Measurements from ENCODE around the gene STIM2. TPM values are rescaled to one million over a fixed set of nuclear protein-coding genes. Genes with fewer than 3 reads are reported as not detected.

Gene STIM2
- total RNA-seq, 1 donor from 2014 or later = 14.0 TPM

DNA sequence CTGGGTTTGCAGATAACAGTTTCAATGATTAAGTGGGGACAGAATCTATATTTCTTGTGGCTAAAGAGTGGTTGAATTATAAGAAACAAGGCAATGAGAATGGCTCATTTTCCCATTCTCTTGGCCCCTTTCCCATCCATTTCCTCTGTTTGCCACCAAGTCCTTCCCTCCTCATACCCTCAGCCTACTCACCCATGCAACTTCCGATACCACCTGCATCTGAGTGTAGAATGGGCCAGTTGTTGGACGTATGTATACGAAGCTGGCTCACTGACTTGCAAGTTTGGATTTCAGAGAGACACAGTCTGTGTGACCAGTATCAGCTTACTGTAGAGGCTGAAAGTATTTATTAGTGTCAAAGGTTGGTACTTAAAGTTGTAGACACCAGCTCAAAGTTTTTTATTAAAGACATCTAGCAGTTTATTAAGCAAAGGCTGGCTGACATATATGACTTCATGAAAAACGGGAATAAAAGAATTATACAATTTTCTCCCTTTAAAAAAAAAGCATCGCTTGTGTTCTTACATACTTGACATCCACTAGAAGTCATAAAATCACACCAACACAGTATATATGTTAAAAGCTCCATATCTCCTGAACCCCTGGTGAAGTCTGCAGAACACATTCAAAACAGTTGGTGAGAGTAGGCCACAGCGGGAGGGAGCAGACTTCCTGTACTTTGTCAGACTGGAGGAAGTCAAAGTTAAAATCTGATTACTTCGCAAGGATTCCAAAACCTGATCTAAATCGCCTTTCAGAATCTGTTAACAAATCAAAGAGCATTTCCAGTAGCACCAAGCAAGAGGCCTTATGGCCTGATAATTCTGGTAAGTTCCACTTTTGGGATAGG, 22.4 kb upstream of the STIM2 start:
- DNase-seq (ENCODE audit: low spot score) = no peak

DNA sequence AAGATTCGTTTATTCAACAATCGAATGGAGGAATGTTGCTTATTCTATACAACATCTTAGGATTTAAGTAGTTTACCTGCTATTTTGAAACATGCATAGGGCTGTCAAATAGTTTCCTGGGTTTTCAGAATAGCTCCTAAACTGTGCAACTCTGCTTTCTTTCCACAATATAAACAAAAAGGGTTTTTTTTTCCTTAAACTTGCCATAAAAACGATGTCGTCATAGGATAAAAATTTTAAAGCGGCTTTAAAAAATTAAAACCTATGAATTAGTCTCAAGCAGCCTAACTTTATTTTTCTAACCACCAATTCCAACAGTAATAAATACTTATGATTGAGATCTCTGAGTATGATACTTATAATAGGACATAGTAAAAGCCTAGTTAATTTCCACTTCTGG, 21.6 kb upstream of the STIM2 start:
- DNase-seq (ENCODE audit: low spot score) = no peak

DNA sequence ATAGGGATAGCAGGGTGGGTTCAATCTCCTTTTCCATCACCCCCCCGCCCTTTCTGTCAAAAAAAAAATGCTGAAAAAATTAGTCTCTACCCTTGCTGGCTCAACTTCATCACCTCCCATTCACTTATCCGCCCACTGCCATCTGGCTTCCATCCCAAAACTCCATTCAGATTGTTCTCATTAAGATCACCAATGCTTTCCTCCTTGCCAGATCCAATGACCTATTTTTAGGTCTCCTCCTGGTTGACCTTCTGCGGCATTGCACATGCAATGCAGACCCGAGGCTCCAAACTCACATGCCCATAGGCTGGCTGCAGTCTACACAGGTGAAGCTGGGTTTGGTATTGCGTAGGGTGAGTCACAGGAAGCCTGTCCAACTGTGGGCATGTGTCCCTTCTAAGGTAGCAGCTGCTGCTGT, 21.1 kb upstream of the STIM2 start:
- DNase-seq (ENCODE audit: low spot score) = no peak

DNA sequence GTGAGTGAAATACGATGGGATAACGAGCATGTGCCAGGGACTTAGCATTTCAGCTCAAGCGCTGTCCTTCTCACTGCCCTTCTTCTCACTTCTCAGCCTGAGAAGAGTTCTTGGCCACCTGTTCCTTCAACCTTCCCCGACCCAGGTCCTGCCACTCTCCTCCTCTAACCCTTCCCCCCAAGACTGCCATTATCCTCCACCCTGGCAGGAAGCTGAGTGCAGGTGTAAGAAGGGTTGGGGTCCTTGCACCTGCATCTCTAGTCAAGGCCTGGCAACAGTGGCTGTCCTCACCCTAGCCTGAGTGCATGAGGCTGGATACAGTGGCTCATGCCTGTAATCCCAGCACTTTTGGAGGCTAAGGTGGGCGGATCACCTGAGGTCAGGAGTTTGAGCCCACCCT, 19.9 kb upstream of the STIM2 start:
- DNase-seq (ENCODE audit: low spot score) = no peak

DNA sequence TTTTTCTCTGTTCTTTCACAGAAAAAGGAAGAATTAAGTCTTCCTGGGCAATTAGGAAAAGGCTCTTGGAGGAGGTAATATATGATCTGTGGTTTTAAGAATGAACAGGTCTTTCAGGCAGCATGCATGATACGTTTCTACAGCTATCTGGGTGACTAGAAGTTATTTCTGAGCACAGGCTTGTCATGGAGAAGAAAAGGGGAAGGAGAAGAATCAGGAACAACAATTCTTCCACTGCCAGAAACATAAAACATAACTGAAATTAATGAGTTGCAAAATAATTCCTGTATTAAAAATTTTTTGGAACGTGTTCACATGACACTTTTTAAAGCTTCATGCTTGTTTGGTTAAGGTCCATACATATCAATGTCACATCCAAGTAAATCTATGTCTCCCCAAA, 17.7 kb upstream of the STIM2 start:
- DNase-seq (ENCODE audit: low spot score) = no peak

DNA sequence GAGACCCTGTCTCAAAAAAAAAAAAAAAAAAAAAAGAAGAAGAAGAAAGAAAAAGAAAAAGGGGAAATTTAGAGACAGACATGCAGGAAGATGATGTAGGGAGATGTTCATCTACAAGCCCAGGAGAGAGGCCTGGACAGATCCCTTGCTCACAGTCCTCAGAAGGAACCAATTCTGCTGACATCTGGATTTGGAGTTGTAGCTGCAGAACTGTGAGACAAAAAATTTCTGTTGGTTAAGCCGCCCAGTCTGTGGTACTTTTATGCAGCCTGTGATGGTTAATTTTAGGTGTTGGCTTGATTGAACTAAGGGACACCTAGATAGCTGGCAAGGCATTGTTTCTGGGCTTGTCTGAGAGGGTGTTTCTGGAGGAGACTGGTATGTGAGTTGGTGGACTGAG, 10.1 kb upstream of the STIM2 start:
- DNase-seq (ENCODE audit: low spot score) = no peak

DNA sequence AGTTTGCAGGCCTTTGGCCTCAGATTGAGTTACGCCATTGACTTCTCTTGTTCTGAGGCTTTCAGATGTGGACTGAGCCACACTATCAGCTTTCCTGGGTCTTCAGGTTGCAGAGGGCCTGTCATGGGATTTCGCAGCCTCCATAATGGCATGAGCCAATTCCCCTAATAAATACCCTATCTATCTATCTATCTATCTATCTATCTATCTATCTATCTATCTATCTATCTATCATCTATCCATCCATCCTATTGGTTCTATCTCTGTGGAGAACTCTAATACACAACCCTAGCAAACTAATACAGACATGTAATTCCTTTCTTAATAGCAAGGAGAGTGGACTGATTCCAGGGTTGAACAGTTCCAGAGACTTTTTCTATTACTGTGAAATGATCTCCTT, 9.5 kb upstream of the STIM2 start:
- DNase-seq (ENCODE audit: low spot score) = no peak

DNA sequence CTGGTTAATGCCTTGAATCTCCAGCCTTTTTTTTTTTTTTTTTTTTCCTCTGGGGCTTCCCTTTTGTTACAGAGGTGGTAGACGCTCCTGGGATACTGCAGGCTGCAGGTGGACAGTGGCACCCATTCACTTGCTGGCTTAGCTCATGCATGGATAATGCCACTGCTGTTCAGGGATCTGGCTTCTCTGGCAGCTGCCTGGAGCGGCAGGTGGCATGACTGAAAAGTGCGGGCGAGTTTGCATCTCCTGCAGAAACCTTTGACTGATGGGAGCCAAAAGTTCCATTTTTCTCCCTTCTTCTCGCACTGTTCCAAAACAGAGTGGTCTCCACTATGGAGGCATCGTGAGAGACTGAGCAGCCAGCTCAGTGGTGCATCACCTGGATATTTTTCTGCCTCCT, 5.9 kb upstream of the STIM2 start:
- no peak for DNase-seq (ENCODE audit: low spot score)

DNA sequence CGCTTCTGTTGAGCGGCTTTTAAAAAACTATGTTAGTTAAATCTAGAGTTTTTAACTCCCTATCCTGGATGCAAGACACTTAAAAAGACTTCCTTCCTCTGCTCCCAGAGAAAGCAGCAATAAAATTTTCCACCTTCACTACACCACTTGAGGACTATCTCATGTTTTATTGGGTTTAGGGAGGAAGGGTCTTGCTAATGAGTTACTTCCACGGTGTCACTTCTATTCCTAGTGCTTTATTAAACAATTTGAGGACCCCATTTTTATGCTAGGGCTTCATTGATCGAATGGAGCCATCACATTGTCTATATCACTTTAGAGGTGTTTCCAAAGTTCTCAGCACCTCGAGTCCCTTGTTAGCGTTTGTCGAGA, 3.7 kb upstream of the STIM2 start:
- no peak for DNase-seq (ENCODE audit: low spot score)

DNA sequence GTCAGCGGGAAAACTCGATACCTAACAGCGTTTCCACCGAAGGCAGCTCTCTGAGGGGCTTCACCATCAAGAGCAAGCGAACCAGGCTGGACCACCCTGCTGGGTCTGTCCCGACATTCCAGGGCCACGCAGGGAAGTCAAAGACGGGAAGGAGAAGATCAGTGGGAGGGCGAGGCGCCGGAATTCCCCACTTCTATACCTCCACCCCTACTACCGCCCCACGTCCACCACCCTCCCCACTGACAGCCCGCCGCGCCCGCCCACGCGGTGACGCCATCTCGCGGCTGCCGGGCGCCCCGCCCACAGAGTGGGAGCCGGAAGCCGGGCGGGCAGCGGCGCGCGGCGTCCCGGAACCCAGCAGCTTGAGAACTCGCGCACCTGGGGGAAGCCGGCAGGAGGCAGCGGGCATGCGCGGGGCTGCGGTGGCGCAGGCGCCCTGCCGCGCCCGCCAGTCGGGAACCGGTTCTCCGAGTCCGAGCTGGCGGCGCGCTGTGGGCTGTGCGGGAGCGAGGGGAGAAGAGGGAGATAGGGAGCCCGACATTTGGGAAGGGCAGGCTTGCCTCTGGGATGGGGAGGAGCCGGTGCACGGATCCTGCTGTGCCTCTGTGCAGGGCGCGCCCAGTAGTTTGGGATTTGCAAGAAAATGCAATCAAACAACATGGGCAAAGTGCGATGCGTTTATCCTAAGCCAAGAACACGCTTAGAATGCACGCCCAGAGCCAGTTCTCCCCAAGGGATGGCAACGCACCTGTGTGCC, 3.2 kb upstream of the STIM2 start:
- DNase-seq (ENCODE audit: low spot score) = peak; percentile 91

DNA sequence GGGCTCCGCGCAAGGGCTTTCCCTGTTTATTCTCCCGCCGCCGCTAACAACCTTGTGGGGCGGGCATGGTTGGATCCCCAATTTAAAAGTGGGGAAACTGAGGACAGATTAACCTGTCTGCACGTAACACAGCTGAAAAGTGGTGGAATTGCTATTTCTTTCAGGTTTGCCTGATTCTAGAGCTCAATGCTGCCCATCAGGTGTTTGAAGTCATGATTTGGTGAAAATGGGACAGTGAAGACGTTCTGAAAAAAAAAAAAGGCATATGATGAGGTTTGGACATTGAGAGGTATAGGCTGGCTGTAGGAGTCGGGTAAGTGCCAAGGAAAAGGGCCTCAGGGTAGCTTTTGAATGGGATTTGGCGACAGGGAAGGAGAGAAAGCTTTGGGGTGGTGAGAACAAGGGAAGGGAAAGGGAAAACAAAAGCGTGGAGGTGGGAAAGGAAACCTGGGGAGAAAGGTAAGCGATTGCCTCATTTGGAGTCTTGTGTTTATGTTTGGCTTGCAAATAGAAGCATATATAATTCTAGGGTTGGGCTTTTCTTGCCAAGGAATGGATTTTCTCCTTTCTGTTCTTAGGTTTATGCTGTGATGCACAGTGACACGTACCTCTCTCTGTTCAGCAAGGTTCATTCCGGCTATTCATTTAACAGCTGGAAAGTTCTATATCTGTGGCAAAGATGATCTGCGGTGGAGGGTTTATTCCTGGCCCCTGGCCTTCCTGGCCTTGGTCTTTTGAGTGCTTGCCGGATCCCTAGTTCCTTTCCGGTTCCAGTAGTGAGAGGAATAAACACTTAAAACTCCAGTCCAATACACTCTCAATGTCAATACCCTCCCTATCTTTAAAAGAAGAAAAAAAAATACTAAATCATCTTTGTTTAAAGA, 2.4 kb upstream of the STIM2 start:
- no peak for DNase-seq (ENCODE audit: low spot score)

DNA sequence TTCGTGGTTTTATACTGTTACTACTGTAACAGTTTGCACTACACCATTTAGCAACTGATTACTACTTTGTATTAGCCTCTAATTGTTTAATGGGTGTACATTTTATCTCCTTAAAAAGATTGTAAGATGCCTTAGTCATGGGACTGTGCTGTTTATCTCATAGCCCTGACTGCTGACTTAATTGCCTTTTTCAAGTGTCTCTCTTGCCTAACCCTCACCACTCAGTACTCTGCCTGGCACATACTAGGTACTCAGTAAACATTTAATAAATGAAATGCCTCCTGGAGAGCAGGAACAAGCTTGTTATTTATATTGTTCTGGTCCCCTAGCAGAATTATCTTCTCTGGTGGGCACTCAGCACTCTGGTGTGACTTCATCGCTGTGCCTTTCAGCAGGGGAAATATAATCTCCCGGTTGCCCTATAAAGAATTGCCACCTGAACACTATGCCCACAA, 1.7 kb upstream of the STIM2 start:
- DNase-seq (ENCODE audit: low spot score) = no peak

DNA sequence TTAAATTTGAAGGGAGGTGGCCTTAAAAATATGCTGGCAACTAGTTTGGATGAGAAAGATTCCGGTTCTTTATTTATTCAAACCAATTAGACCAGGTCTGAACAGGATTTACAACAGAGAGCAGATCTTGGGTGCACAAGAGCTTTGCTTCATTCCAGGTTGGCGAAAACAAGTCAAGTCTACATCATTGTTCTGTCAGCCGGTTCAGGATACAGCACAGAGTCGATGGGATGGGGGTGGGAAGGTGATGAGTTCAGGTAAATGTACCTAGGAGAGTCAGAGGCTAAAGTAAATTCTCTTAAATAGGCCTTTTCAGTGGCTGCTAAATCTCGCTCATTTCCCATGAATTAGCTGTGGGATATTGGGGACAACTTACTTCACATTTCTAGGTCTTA, 882 bp upstream of the STIM2 start:
- DNase-seq (ENCODE audit: low spot score) = no peak

DNA sequence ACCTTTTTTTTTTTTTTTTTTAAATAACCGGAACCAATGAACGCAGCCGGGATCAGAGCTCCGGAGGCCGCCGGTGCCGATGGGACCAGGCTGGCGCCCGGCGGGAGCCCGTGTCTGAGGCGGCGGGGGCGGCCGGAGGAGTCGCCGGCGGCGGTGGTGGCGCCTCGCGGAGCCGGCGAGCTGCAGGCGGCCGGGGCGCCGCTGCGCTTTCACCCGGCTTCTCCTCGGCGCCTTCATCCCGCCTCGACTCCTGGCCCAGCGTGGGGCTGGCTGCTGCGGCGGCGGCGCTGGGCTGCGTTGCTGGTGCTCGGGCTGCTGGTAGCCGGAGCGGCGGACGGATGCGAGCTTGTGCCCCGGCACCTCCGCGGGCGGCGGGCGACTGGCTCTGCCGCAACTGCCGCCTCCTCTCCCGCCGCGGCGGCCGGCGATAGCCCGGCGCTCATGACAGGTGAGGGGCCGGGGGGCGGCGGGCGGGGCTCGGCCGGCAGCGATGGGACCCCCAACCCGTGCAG, 337 bp downstream of the STIM2 start:
- no peak for DNase-seq (ENCODE audit: low spot score)

DNA sequence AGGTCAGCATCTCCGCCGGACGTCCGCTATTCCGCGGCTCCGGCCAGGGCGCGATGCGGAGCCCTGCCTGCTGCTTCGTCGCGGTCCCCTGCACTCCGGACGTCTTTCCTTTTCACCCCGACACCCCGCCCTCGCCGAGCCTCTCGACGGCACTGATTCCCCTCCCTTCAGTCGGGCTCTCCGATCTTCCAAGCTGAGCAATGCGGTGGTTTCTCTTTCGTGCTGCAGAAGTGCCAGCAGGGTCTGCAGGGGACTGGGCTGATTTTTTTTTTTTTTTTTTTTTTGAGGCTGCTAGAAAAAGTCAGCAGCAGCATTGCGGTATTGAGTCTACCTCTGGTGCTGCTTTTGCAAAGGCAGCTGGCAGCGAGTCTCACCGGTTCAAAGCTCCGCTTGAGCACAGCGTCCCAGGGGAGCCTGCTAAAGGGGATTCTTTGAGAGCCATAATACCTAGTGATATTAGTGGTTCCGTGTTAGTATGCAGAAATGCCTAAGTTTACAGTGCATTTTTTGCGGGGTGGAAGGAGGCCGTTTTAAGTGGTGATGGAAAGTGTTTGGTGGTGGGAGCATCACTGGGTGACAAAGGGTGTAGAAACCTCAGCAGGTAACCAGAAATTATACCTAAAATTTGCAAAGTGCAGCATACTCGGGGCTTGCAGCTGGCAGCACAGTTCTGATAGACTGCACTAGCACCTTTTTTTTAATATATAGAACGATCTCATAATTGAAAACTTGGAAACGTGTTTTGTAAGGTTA, 969 bp downstream of the STIM2 start:
- peak; percentile 81 for DNase-seq (ENCODE audit: low spot score)

DNA sequence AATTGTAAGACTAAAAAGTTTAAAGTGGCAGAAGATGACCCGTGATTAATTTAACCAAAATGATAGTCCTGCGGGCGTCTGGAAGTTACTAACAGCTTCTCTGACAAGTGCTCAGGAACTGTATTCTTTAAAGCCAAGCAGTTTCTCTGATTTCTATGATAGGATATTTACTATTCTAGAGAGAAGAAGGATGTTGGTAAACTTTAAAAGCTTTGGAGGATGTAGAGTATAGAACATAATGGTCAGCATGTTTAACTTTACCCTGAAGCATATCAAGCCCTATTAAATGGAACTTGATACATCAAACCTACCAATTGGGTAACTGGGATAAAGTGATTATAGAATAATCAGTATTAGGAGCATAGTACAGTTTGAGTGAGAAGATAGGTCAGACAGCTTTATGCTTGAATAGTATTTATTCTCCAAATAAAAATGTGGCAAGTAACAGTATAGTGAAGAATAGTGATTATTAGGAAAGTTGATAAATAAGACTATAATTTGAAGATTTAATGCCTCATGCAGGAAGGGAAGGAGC, 1.8 kb downstream of the STIM2 start:
- no peak for DNase-seq (ENCODE audit: low spot score)

DNA sequence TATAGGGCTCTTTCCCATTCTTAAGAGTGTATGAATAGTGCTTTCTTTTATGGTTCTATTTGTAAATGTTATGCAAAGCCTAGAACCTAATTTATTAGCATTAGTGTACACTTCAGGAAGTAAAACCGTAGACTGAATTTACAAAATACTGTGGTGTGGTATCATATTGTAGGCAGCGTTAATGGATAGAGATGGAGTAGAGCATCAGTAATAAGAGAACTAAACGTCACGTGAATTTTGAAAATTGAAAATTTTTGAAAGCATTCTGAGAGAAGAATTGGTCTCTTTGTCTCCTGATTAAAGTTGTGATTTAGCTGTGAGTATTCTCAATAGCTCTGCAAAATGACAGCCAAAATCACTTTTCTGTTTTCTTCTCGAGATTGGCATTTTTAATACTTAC, 2.9 kb downstream of the STIM2 start:
- DNase-seq (ENCODE audit: low spot score) = no peak

DNA sequence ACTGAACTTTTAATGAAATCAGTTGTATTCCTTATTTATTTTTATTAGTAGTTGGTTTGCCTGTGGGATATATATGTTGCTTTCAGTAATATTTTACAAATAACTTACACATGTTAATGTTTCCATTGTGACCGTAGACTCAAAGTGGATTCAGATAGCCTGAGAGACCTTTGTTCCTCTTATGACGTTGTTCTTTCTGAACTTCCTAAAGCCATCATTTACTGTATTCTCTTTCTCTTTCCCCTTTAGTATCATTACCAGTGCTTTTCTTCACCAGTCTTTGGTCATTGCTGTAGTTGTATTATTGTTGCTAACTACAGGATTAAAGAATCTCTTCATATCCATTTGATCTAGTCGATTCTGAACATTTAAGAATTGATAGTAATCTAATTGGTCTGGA, 4.3 kb downstream of the STIM2 start:
- no peak for DNase-seq (ENCODE audit: low spot score)

DNA sequence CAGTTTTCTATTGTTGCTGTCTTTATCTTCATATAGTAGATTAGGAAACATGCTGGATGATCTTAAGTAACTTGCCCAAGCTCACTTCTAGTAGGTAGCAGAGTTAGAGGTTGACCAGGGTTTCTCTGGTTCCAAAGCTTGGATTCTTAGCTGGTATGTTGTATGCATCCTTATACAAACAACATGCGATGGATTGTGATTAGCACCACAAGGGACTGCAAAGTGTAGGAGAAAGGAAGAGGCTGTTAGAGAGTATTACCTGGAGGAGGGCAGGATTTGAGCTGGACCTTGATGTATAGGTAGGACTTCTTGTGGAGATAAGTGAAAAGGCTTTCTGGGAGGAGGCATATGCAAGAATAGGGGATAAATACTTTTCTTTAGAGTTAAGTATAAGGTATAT, 5.6 kb downstream of the STIM2 start:
- no peak for DNase-seq (ENCODE audit: low spot score)

DNA sequence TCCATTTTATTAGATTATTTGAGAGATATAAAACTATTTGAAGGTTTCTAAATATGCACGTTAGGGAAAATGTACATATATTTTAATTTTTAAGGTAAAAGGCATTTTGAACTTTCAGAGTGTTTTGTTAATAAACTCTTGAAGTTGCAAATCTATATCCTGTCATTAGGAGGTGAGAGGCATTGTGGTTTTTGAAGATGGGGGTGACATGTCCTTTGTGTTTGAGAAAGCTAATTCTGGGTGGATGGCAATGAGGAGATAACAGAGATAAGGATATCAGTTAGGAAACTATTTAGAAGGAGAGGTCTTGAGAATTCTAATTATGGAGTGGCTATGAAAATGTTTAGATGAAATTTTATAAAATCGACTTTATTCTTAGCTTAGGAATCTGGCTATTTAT, 6.1 kb downstream of the STIM2 start:
- no peak for DNase-seq (ENCODE audit: low spot score)

Measured in umbilical cord (tissue), 2 donors.